DOHH2 (cell line): Measurements from ENCODE around the gene TNFRSF6B.

ENCODE experiments used
- H3F3A ChIP-seq: fragments of 200-600 bp; sonication (generic), shearing (Covaris generic); 2 replicates; pipeline ENCODE4 v1.6.0; 2016; ENCODE audit warnings: antibody characterized with exemption, mild to moderate bottlenecking; ENCODE audit not compliant: control insufficient read depth, insufficient read depth
- H3K27ac ChIP-seq: fragments of 200-600 bp; sonication (generic); 2 replicates; pipeline ENCODE4 v1.5.1; 2014; ENCODE audit warnings: low read depth, mild to moderate bottlenecking, low read length, moderate library complexity
- H3K27me3 ChIP-seq: fragments of 200-600 bp; sonication (generic); 2 replicates; pipeline ENCODE4 v1.6.1; 2014; ENCODE audit warnings: mild to moderate bottlenecking, low read length, mixed read lengths; ENCODE audit not compliant: control insufficient read depth
- H3K36me3 ChIP-seq: fragments of 200-600 bp; sonication (generic); 2 replicates; pipeline ENCODE4 v1.6.1; 2014; ENCODE audit warnings: mild to moderate bottlenecking, low read length, moderate library complexity, mixed read lengths; ENCODE audit not compliant: control insufficient read depth
- H3K4me1 ChIP-seq: fragments of 200-600 bp; sonication (generic); 2 replicates; pipeline ENCODE4 v1.6.1; 2014; ENCODE audit warnings: mild to moderate bottlenecking, low read length, mixed read lengths; ENCODE audit not compliant: control insufficient read depth
- H3K4me2 ChIP-seq: fragments of 200-600 bp; sonication (generic); 2 replicates; pipeline ENCODE4 v1.6.0; 2014; ENCODE audit warnings: mild to moderate bottlenecking, low read length, moderate library complexity
- H3K4me3 ChIP-seq: fragments of 200-600 bp; sonication (generic); 2 replicates; pipeline ENCODE4 v1.5.1; 2014; ENCODE audit warnings: mild to moderate bottlenecking, low read length, mixed read lengths
- H3K79me2 ChIP-seq: fragments of 200-600 bp; sonication (generic); 2 replicates; pipeline ENCODE4 v1.6.1; 2014; ENCODE audit warnings: mild to moderate bottlenecking, low read length, mixed read lengths; ENCODE audit not compliant: control insufficient read depth
- H3K9me2 ChIP-seq: fragments of 200-600 bp; sonication (generic); replicated peaks from 2 replicates; pipeline ENCODE4 v1.6.1; 2014; ENCODE audit warnings: mild to moderate bottlenecking, low read length, mixed read lengths; ENCODE audit not compliant: control insufficient read depth
- H3K9me3 ChIP-seq: fragments of 200-600 bp; sonication (generic); 2 replicates; pipeline ENCODE4 v1.6.1; 2014; ENCODE audit warnings: antibody characterized with exemption, low read length, mixed read lengths; ENCODE audit not compliant: control insufficient read depth, insufficient read depth
- H4K20me1 ChIP-seq: fragments of 200-600 bp; sonication (generic); 2 replicates; pipeline ENCODE4 v1.6.0; 2014; ENCODE audit warnings: low read depth, mild to moderate bottlenecking, antibody characterized with exemption, low read length, moderate library complexity; ENCODE audit not compliant: control insufficient read depth, insufficient read depth
- EZH2phosphoT487 ChIP-seq: fragments of 200-600 bp; sonication (generic); IDR thresholded peaks from 2 replicates; pipeline ENCODE4 v1.6.1; 2017; ENCODE audit warnings: borderline replicate concordance, mild to moderate bottlenecking, antibody characterized with exemption, low read length, moderate library complexity, mixed read lengths
- TF ChIP-seq, protein P1 (sequence below): fragments of 200-600 bp; sonication (generic); IDR thresholded peaks from one replicate; pipeline ENCODE4 v1.5.1; 2014; ENCODE audit warnings: antibody characterized with exemption, mild to moderate bottlenecking, low read depth, low read length; ENCODE audit not compliant: poor library complexity, severe bottlenecking

The TNFRSF6B gene

DNA sequence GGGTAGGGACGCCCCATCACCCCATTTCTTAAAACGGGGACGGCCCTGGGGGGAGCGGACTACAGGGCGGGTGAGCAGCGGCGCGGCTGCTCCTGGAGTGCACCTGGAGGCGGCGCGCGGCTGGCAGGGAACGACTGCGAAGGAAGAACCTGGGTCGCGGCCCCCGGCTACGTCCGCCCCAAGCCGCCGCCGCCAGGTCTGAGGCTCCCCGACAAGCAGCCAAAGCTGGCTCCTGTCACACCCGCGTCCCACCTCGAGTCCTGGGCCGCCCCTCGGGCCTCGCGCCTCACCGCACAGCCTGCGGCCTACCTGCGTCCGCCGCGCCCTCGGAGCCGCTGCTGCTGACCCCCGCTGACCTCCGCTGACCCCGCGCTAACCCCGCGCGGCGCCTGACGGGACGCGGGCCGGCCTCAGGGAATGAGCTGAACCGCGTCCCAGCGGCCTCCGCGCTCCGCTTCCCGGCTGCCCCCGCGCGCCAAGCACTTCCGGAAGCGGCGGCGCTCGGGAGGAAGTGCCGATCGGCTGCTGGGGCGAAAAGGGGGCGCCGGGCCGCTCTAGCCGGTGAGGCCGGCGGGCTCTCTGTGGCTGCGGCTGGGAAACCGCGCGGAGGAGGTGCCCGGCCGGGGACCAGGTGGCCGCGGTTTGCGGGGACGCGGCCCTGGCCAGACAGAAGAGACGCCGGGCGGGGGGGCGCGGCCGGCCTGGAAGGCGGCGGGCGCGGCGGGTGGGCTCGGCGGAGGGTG is 11.3 kb downstream of the TNFRSF6B start, which contains the start of the genes ARFRP1 and ZGPAT:
Gene ARFRP1 (minus strand): TSS at position 419 of the 743 bp plus-strand sequence. CDS start 885 bp downstream, outside the sequence.
Gene ZGPAT (plus strand): TSS at position 482 of the 743 bp plus-strand sequence. CDS start 542 bp downstream, outside the sequence.
- TF ChIP-seq, protein P1, sequence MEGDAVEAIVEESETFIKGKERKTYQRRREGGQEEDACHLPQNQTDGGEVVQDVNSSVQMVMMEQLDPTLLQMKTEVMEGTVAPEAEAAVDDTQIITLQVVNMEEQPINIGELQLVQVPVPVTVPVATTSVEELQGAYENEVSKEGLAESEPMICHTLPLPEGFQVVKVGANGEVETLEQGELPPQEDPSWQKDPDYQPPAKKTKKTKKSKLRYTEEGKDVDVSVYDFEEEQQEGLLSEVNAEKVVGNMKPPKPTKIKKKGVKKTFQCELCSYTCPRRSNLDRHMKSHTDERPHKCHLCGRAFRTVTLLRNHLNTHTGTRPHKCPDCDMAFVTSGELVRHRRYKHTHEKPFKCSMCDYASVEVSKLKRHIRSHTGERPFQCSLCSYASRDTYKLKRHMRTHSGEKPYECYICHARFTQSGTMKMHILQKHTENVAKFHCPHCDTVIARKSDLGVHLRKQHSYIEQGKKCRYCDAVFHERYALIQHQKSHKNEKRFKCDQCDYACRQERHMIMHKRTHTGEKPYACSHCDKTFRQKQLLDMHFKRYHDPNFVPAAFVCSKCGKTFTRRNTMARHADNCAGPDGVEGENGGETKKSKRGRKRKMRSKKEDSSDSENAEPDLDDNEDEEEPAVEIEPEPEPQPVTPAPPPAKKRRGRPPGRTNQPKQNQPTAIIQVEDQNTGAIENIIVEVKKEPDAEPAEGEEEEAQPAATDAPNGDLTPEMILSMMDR = no peak
- TF ChIP-seq EZH2phosphoT487 = no peak
- peaks cover 76% of the 10 kb centered on the region for H3K79me2 ChIP-seq
- H3K27me3 ChIP-seq = no peaks in the 10 kb centered on the region
- H3K9me2 ChIP-seq = no peaks in the 10 kb centered on the region
- H3F3A ChIP-seq = no peaks in the 10 kb centered on the region
- H3K4me2 ChIP-seq = peak within 1 kb of the TSS; percentile 95
- H3K36me3 ChIP-seq = peaks cover 76% of the 10 kb centered on the region
- H3K9me3 ChIP-seq = peaks cover 7% of the 10 kb centered on the region; the same call in 1 of the 2 replicates
- peak within 1 kb of the TSS; percentile 52 for H3K27ac ChIP-seq
- peaks cover 18% of the 10 kb centered on the region for H3K4me1 ChIP-seq
- H3K4me3 ChIP-seq = peak within 1 kb of the TSS; percentile 87
- H4K20me1 ChIP-seq = peaks cover 14% of the 10 kb centered on the region

DNA sequence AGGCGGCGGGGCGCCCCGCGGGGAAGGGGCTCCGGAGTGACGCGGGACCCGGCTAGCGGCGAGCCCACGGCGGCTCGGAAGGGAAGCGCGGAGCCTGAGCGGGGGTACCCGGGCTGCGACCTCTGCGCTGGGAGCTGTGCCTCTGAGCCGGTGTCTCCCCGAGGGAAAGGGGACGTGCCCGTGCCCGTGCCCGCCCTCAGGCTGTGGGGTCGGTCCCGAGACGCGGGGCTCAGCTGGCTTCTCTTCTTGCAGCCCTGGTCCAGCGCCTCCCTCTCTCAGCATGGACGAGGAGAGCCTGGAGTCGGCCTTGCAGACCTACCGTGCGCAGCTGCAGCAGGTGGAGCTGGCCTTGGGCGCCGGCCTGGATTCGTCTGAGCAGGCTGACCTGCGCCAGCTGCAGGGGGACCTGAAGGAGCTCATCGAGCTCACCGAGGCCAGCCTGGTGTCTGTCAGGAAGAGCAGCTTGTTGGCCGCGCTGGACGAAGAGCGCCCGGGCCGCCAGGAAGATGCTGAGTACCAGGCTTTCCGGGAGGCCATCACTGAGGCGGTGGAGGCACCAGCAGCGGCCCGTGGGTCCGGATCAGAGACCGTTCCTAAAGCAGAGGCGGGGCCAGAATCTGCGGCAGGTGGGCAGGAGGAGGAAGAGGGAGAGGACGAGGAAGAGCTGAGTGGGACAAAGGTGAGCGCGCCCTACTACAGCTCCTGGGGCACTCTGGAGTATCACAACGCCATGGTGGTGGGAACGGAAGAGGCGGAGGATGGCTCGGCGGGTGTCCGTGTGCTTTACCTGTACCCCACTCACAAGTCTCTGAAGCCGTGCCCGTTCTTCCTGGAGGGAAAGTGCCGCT is 12.1 kb downstream of the TNFRSF6B start:
- H3K9me2 ChIP-seq = no peaks in the 10 kb centered on the region
- peaks cover 81% of the 10 kb centered on the region for H3K36me3 ChIP-seq
- H4K20me1 ChIP-seq = peaks cover 14% of the 10 kb centered on the region
- peak overlapping the region; percentile 95 for H3K4me2 ChIP-seq
- TF ChIP-seq EZH2phosphoT487 = no peak
- H3F3A ChIP-seq = no peaks in the 10 kb centered on the region
- peaks cover 84% of the 10 kb centered on the region for H3K79me2 ChIP-seq
- no peaks in the 10 kb centered on the region for H3K27me3 ChIP-seq
- H3K4me3 ChIP-seq = peak overlapping the region; percentile 87
- H3K9me3 ChIP-seq = peaks cover 7% of the 10 kb centered on the region; the same call in 1 of the 2 replicates
- peaks cover 18% of the 10 kb centered on the region for H3K4me1 ChIP-seq
- H3K27ac ChIP-seq = no peak overlapping the region

DNA sequence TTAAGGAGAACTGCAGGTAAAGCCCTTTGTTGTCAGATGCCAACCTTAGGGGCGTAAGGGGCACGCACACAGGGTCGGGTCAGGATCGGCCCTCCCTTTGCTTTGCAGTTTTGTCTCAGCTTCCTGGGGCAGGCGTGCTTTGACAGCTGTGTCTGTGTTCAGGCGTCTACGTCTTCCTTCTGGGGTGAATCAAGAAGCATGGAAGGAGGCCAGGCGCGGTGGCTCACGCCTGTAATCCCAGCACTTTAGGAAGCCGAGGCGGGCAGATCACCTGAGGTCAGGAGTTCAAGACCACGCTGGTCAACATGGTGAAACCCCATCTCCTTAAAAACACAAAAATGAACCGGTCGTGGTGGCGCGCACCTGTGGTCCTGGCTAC is 12.7 kb downstream of the TNFRSF6B start:
- peaks cover 80% of the 10 kb centered on the region for H3K36me3 ChIP-seq
- no peaks in the 10 kb centered on the region for H3K27me3 ChIP-seq
- H3K4me3 ChIP-seq = peak overlapping the region; percentile 87
- peaks cover 7% of the 10 kb centered on the region; the same call in 1 of the 2 replicates for H3K9me3 ChIP-seq
- H3K4me2 ChIP-seq = peak overlapping the region; percentile 95
- no peaks in the 10 kb centered on the region for H3K9me2 ChIP-seq
- H3K4me1 ChIP-seq = peaks cover 18% of the 10 kb centered on the region
- TF ChIP-seq EZH2phosphoT487 = no peak
- TF ChIP-seq, protein P1 = no peak
- peaks cover 14% of the 10 kb centered on the region for H4K20me1 ChIP-seq
- H3K79me2 ChIP-seq = peaks cover 89% of the 10 kb centered on the region
- no peaks in the 10 kb centered on the region for H3F3A ChIP-seq
- H3K27ac ChIP-seq = no peak overlapping the region
